ENCODE measurements around the gene ID2. TPM values are rescaled to one million over a fixed set of nuclear protein-coding genes. Genes with fewer than 3 reads are reported as not detected.

Gene ID2
- total RNA-seq, 1 donor from 2014 or later: 13.6 TPM

GRCh38 chr2:8644605-8645175, 37.2 kb upstream of the ID2 start:
- H3K4me1 Mint-ChIP-seq (ENCODE audit: low read depth, unreplicated experiment): no peaks in the 10 kb centered on the region
- H3K4me3 Mint-ChIP-seq (ENCODE audit: unreplicated experiment): no peak overlapping the region
- no peak for FAIRE-seq
- Histone ChIP-seq H3K27ac (ENCODE audit: low read depth, low read length) (no peak overlapping the region), H3K9me3 (ENCODE audit: insufficient read depth, low read depth, low read length) (peaks cover 4% of the 10 kb centered on the region), H3K9ac (ENCODE audit: low read length) (no peak overlapping the region), H3K36me3 (ENCODE audit: insufficient read depth, low read length) (no peaks in the 10 kb centered on the region), H2AFZ (ENCODE audit: low read depth, low read length) (no peak overlapping the region), H3K4me3 (ENCODE audit: insufficient read depth, low read depth, low read length) (no peak overlapping the region), H3K4me1 (ENCODE audit: insufficient read depth, low read length) (no peaks in the 10 kb centered on the region), H3K27me3 (ENCODE audit: insufficient read depth, low read length) (no peaks in the 10 kb centered on the region), H3K4me2 (ENCODE audit: low read length) (no peak overlapping the region), H3K79me2 (ENCODE audit: insufficient read depth, low read length) (no peaks in the 10 kb centered on the region), H4K20me1 (ENCODE audit: insufficient read depth, low read length) (no peaks in the 10 kb centered on the region)
- TF ChIP-seq EZH2 (IDR thresholded peaks at IDR 0.05; ENCODE audit: insufficient read depth, low read length) (no peak), CTCF (IDR thresholded peaks at IDR 0.05; ENCODE audit: insufficient read depth, low read depth, low read length) (no peak)
- no peaks in the 10 kb centered on the region for H3K36me3 Mint-ChIP-seq (ENCODE audit: low read depth, unreplicated experiment)
- H3K9me3 Mint-ChIP-seq (ENCODE audit: unreplicated experiment): no peaks in the 10 kb centered on the region
- no peak overlapping the region for H3K27ac Mint-ChIP-seq (ENCODE audit: unreplicated experiment)
- no peak for DNase-seq (ENCODE audit: low read depth)
- H3K27me3 Mint-ChIP-seq (ENCODE audit: low read depth, unreplicated experiment): peaks cover 19% of the 10 kb centered on the region

GRCh38 chr2:8645176-8645831, 36.6 kb upstream of the ID2 start:
- H3K4me1 Mint-ChIP-seq (ENCODE audit: low read depth, unreplicated experiment): no peaks in the 10 kb centered on the region
- Histone ChIP-seq H4K20me1 (ENCODE audit: insufficient read depth, low read length) (no peaks in the 10 kb centered on the region), H3K9ac (ENCODE audit: low read length) (no peak overlapping the region), H3K27ac (ENCODE audit: low read depth, low read length) (no peak overlapping the region), H2AFZ (ENCODE audit: low read depth, low read length) (no peak overlapping the region), H3K4me1 (ENCODE audit: insufficient read depth, low read length) (no peaks in the 10 kb centered on the region), H3K27me3 (ENCODE audit: insufficient read depth, low read length) (no peaks in the 10 kb centered on the region), H3K9me3 (ENCODE audit: insufficient read depth, low read depth, low read length) (peaks cover 4% of the 10 kb centered on the region), H3K79me2 (ENCODE audit: insufficient read depth, low read length) (no peaks in the 10 kb centered on the region), H3K4me2 (ENCODE audit: low read length) (no peak overlapping the region), H3K36me3 (ENCODE audit: insufficient read depth, low read length) (no peaks in the 10 kb centered on the region), H3K4me3 (ENCODE audit: insufficient read depth, low read depth, low read length) (no peak overlapping the region)
- H3K4me3 Mint-ChIP-seq (ENCODE audit: unreplicated experiment): no peak overlapping the region
- no peak overlapping the region for H3K27ac Mint-ChIP-seq (ENCODE audit: unreplicated experiment)
- TF ChIP-seq CTCF (IDR thresholded peaks at IDR 0.05; ENCODE audit: insufficient read depth, low read depth, low read length): no peak
- TF ChIP-seq EZH2 (IDR thresholded peaks at IDR 0.05; ENCODE audit: insufficient read depth, low read length): no peak
- no peaks in the 10 kb centered on the region for H3K36me3 Mint-ChIP-seq (ENCODE audit: low read depth, unreplicated experiment)
- H3K27me3 Mint-ChIP-seq (ENCODE audit: low read depth, unreplicated experiment): peaks cover 14% of the 10 kb centered on the region
- DNase-seq (ENCODE audit: low read depth) (no peak), FAIRE-seq (no peak)
- H3K9me3 Mint-ChIP-seq (ENCODE audit: unreplicated experiment): no peaks in the 10 kb centered on the region
